ENCODE measurements around the gene THY1.

DNA sequence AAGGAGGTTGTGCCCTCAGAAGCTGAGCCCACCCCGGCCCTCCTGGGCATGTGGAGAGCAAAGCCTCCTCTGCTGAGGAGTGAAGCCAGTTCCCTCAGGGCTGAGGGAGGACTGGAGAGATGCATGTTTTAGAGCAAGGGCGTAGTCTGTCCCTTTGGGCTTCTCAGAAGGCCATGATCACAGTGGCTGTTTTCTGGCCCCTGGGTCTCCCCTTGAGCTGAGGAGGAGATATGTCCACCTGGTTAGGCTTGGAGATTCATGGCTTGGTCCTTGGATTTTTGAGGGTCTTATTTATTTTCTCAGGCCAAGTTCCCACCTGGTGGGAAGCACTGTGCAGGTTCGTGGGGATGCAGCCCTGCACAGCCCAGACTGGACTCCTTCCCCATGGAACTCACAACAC lies 46.5 kb upstream of the THY1 start:
- TF ChIP-seq POLR2A (IDR thresholded peaks at IDR 0.05; ENCODE audit: low read depth) (no peak), CTCF (IDR thresholded peaks at IDR 0.05) (no peak)

All from esophagus muscularis mucosa (tissue), 3 donors.